AG04450 (cell line): ENCODE results near the gene YIPF2. TPM values are rescaled to one million over a fixed set of nuclear protein-coding genes. Genes with fewer than 3 reads are reported as not detected.

Experiments used
- CTCF ChIA-PET: fragments of 300-600, 350-600 bp; formaldehyde crosslinking; extraction: SDS; loops from one replicate; lab custom pipeline; 2022; ENCODE audit warnings: antibody characterized with exemption, inconsistent platforms; lab: Charles Lee
- POLR2A ChIA-PET: fragments of 350-600 bp; formaldehyde crosslinking; extraction: SDS; loops from one replicate; lab custom pipeline; 2021; ENCODE audit warnings: antibody characterized with exemption, inconsistent platforms; lab: Yijun Ruan, JAX
- DNase-seq: peaks from one replicate; pipeline ENCODE4 v3.0.0-alpha.2; 2011; ENCODE audit warnings: low read depth, low spot score
- H3K27ac ChIP-seq: one replicate; pipeline ENCODE4 v1.5.1; 2012; ENCODE audit warnings: low read depth, low read length, control low read depth
- H3K27me3 ChIP-seq: one replicate; pipeline ENCODE4 v1.6.0; 2012; ENCODE audit warnings: low read length; ENCODE audit not compliant: control insufficient read depth, insufficient read depth
- H3K4me3 ChIP-seq: 2 replicates; pipeline ENCODE4 v1.5.1; 2011; ENCODE audit warnings: mild to moderate bottlenecking, low read depth, low read length, control low read depth
- H3K9me3 ChIP-seq: 2 replicates; pipeline ENCODE4 v1.5.1; 2012; ENCODE audit warnings: low read length; ENCODE audit not compliant: control insufficient read depth, insufficient read depth
- CTCF ChIP-seq: IDR thresholded peaks from 2 replicates; pipeline ENCODE4 v1.5.1; 2011; ENCODE audit warnings: low read depth, low read length, control low read depth, inconsistent platforms
- polyA plus RNA-seq: library from polyadenylated mRNA; depleted of rRNA; stranded (reverse); fragments of >200 nt; gene quantifications from 2 replicates; pipeline ENCODE4 v1.2.3, GENCODE V29; 2011

YIPF2 gene
- polyA plus RNA-seq, 1 experiment, result 35.1 TPM

- CTCF ChIA-PET, result interaction anchor here (0.8 kb wide), 1 partner anchor 54 kb away, joined by 3 read pairs; no protein-coding TSS in a partner anchor
- TF ChIP-seq CTCF, result no peak
- Histone ChIP-seq H3K9me3 (no peaks in the 10 kb centered on the region; the same call in 1 of the 2 replicates), H3K27me3 (no peaks in the 10 kb centered on the region), H3K27ac (no peak overlapping the region), H3K4me3 (no peak overlapping the region)
- DNase-seq, result no peak
- POLR2A ChIA-PET, result no interaction called here
These were observed 10.1 kb downstream of the YIPF2 start for GRCh38 chr19:10918359-10918758.

DNA sequence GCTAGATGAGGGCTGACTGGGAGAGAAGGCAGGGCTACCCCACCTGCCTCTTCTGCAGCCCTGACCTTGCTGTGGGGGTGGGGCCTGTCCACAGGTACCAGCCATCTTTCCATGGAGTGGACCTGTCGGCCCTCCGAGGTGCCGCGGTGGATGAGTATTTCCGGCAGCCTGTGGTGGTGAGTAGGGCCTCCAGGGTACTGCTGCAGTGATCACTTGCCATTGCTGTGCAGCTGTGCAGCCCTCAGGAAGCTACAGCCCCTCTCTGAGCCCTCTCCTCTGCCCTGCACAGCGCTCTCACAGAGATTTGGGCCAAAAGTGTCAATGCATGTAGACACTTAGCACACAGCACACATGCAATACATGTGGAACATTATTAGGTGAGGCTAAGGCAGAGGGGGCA lies 11.8 kb downstream of the YIPF2 start:
- TF ChIP-seq CTCF, result no peak
- Histone ChIP-seq H3K9me3 (no peaks in the 10 kb centered on the region; the same call in 1 of the 2 replicates), H3K27ac (no peak overlapping the region), H3K4me3 (no peak overlapping the region), H3K27me3 (no peaks in the 10 kb centered on the region)
- DNase-seq, result no peak
- POLR2A ChIA-PET, result no interaction called here
- CTCF ChIA-PET, result interaction anchor here (0.9 kb wide), 1 partner anchor 20 kb away, joined by 4 read pairs; no protein-coding TSS in a partner anchor

DNA sequence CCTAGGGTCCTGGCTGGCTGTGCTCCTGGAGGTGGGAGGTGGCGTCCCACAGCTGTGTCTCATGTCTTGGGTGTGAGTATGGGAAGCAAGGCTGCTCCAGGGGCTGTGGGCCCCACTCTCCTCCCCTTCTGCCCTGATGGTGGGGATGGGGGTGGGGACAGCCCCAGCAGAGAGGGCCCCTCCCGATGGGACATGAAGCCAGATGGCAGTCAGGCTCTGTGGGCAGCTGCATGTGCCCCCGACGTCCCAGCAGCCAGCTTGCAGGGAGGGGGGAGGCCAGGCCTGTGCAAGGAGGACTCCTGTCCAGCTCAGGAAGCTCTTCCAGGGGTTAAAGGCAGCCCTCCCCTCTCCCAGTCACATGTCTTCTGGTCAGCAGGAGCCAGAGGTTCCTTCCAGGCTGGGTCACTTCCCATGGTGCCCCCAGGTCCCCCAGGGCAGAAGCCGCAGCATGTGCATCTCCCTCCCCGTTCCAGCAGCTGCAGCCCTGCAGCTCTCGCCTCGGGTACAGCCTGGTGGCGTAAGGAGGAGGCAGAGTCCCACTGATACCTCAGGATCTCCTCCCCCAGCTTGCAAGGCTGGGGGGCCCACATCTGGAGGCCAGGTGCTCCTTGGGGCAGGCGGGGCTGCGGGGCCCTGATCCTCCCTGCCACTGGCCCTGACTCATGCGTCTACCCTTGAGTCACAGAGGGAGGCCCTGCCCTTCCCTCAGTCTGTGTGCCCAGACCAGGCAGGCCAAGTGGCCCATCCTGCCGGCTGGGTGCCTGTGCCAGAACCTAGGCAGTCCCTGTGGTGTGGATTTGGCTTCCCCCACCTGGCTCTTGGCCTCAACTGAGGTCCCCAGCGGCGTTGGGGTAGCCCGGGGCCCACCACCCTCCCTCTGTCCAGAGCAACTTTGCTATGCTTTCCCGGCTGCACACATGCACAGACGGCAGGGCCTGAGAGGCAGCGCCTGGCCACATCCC lies 13.0 kb downstream of the YIPF2 start:
- 0 out of 2 replicates have a peak, but pooled peaks have one; percentile 10 for TF ChIP-seq CTCF
- Histone ChIP-seq H3K4me3 (no peak overlapping the region), H3K27ac (peak overlapping the region; percentile 57), H3K9me3 (no peaks in the 10 kb centered on the region; the same call in 1 of the 2 replicates), H3K27me3 (no peaks in the 10 kb centered on the region)
- DNase-seq, result peak; percentile 59
- ChIA-PET POLR2A (no interaction called here), CTCF (interaction anchor here (0.9 kb wide), 1 partner anchor 21 kb away, joined by 4 read pairs; no protein-coding TSS in a partner anchor)

DNA sequence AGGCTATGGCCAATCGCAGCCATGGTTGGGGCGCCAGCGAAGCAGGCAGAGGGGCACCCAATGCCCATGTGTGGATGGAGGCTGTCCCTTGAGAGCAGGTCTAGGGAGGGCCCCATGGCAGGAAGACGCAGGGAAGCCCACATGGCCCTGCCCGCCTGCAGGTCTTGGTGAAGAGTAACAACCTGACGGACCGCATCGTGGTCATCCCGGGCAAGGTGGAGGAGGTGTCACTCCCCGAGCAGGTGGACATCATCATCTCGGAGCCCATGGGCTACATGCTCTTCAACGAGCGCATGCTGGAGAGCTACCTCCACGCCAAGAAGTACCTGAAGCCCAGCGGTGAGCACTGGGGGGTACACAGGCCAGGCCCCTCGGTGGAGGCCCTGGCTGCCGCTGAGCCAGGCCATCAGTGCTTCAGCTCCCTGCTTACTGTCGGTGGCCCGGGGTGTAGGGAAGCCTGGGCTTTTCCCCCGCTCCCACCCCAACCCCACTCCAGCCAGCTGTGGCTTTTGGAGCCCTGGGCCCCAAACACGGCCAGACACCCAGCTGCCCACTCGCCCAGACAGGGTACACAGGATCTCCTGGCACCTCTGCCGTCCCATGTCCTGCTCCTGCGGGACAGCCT lies 14.6 kb downstream of the YIPF2 start:
- CTCF ChIA-PET, result no interaction called here

More for the DNA sequence above, 14.6 kb downstream of the YIPF2 start:
- no peaks in the 10 kb centered on the region; the same call in 1 of the 2 replicates for H3K9me3 ChIP-seq
- H3K4me3 ChIP-seq, result no peak overlapping the region
- H3K27me3 ChIP-seq, result no peaks in the 10 kb centered on the region
- POLR2A ChIA-PET, result no interaction called here
- TF ChIP-seq CTCF, result no peak
- no peak overlapping the region for H3K27ac ChIP-seq
- DNase-seq, result no peak
